Ovary (tissue), 9 donors: ENCODE measurements around the gene COP1. TPM values are rescaled to one million over a fixed set of nuclear protein-coding genes. Genes with fewer than 3 reads are reported as not detected.

Experiments
- DNase-seq, 5 donors: peaks; one replicate each; pipeline ENCODE4 v3.0.0-alpha.2; 2019 to 2020
- H3K27ac ChIP-seq, 2 donors: fragments of 200-600 bp; one replicate each; pipeline versions ENCODE4 v1.5.1 to v1.8.0; 2019 to 2022
- H3K27me3 ChIP-seq: fragments of 200-600 bp; one replicate; pipeline ENCODE4 v1.8.0; 2022
- H3K36me3 ChIP-seq: fragments of 200-600 bp; sonication (generic); one replicate; pipeline ENCODE4 v1.5.1; 2019
- H3K4me1 ChIP-seq: one replicate; pipeline ENCODE4 v1.8.1; 2013; ENCODE audit warnings: mild to moderate bottlenecking, moderate library complexity; ENCODE audit not compliant: insufficient read depth
- H3K4me3 ChIP-seq: fragments of 200-600 bp; sonication (generic); one replicate; pipeline ENCODE4 v1.5.1; 2017
- H3K9me3 ChIP-seq, 2 donors: fragments of 200-600 bp in 1 of 2; sonication (generic) in 1 of 2; one replicate each; pipeline versions ENCODE4 v1.5.1 to v1.8.1; 2013 to 2019; ENCODE audit warnings: mild to moderate bottlenecking in 1 of 2, moderate library complexity in 1 of 2
- EP300 ChIP-seq: sonication (generic); formaldehyde crosslinking; IDR thresholded peaks from one replicate; pipeline ENCODE4 v1.6.1; 2017; ENCODE audit warnings: antibody characterized with exemption
- POLR2A ChIP-seq: fragments of 450-650 bp; IDR thresholded peaks from one replicate; pipeline ENCODE4 v1.6.1; 2017; ENCODE audit warnings: antibody characterized with exemption, mild to moderate bottlenecking, moderate library complexity
- WGBS, 3 donors: extraction: QIAGEN DNeasy Blood & Tissue Kit in 1 of 3; methylation state at CpG; one replicate each; pipeline versions ENCODE4 v1.1.5 to v1.1.7; 2013 to 2017; 5-methylcytosine and 5-hydroxymethylcytosine counted together
- intact Hi-C, 4 donors: fragments of 100-400 bp; cut with DNase I; formaldehyde crosslinking; loops; one replicate each; pipeline versions ENCODE4 v1.11.0 to v1.15.1; 2022 to 2023
- polyA plus RNA-seq, 2 donors: library from polyadenylated mRNA; stranded (reverse); fragments of 200-250 nt in 1 of 2; fragments of 350-450 nt in 1 of 2; fragmentation: Illumina TruSeq in 1 of 2; extraction: RNeasy Lipid Tissue Mini Kit (QIAGEN cat#74804) in 1 of 2; gene quantifications; one replicate each; pipeline ENCODE4 v1.2.3, GENCODE V29; 2013 to 2014
- total RNA-seq, 7 donors: library from RNA; depleted of rRNA in 2 of 7; stranded (reverse); fragments of >200 nt in 2 of 7; fragmentation: NEBNext Ultra II Directional in 3 of 7; extraction: Animal tissue kit (Norgen Biotek cat#: 25700) in 3 of 7; gene quantifications; one replicate each; pipeline versions ENCODE4 v1.1.0 to v1.2.4, GENCODE V29; 2016 to 2023
- TF ChIP-seq, protein P1 (sequence below), 3 donors: fragments of 450-650 bp in 2 of 3; fragments of 200-600 bp in 1 of 3; IDR thresholded peaks; one replicate each; pipeline versions ENCODE4 v1.5.1 to v1.8.0; 2016 to 2022; ENCODE audit warnings: antibody characterized with exemption in 3 of 3, mild to moderate bottlenecking in 1 of 3
- donor health status: DM: no; HTN: no; CAD: no; lungs with moderate emphysema.
- donor health status: DM: no; HTN: no; CAD: no.
- donor health status: Bipolar disorder and iron deficiency.
- donor health status: DM: yes; HTN: yes; CAD: no.
- donor health status: DM: no; HTN: no; CAD: no.
- donor health status: DM: yes; HTN: yes; CAD: no.

COP1 gene
- total and polyA plus RNA-seq, 9 donors: 20.4 to 46.1 (median 29.0) TPM

DNA sequence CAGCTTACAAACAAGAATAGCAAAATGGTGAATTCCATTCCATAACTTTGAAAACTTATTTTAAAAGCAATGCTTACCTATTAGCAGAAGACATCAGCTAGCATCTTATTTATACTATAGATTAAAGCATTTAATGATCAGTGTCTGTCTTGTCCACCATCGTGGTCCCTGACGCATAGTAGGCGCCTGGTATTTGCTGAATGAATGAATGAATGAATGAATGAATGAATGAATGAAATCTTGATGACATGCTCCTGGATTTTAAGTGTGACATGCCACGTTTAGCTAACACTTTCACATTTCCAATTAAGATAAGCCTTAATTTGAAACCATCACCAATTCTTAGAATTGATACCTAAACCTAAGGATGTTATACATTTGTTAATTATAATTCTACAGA, 39.9 kb downstream of the COP1 start:
- Histone ChIP-seq H3K9me3 (no peaks in the 10 kb centered on the region), H3K27me3 (no peaks in the 10 kb centered on the region), H3K4me3 (no peak overlapping the region), H3K27ac (no peak overlapping the region), H3K4me1 (no peaks in the 10 kb centered on the region), H3K36me3 (no peaks in the 10 kb centered on the region)
- 93 to 96% (median 96%) methylated on average over 4 of the region's 4 CpGs for WGBS, 3 donors
- TF ChIP-seq POLR2A: no peak
- TF ChIP-seq EP300: no peak
- TF ChIP-seq, protein P1, sequence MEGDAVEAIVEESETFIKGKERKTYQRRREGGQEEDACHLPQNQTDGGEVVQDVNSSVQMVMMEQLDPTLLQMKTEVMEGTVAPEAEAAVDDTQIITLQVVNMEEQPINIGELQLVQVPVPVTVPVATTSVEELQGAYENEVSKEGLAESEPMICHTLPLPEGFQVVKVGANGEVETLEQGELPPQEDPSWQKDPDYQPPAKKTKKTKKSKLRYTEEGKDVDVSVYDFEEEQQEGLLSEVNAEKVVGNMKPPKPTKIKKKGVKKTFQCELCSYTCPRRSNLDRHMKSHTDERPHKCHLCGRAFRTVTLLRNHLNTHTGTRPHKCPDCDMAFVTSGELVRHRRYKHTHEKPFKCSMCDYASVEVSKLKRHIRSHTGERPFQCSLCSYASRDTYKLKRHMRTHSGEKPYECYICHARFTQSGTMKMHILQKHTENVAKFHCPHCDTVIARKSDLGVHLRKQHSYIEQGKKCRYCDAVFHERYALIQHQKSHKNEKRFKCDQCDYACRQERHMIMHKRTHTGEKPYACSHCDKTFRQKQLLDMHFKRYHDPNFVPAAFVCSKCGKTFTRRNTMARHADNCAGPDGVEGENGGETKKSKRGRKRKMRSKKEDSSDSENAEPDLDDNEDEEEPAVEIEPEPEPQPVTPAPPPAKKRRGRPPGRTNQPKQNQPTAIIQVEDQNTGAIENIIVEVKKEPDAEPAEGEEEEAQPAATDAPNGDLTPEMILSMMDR (IDR thresholded peaks at IDR 0.05): no peak
- no peak for DNase-seq
- intact Hi-C loops: no loop called here

GRCh38 chr1:176165573-176165972, 41.5 kb downstream of the COP1 start:
- Histone ChIP-seq H3K4me1 (no peaks in the 10 kb centered on the region), H3K27me3 (no peaks in the 10 kb centered on the region), H3K27ac (no peak overlapping the region), H3K4me3 (no peak overlapping the region), H3K9me3 (no peaks in the 10 kb centered on the region), H3K36me3 (no peaks in the 10 kb centered on the region)
- DNase-seq: no peak
- 97 to 100% (median 98%) methylated on average over 2 of the region's 2 CpGs for WGBS, 3 donors
- intact Hi-C loops: no loop called here
- no peak for TF ChIP-seq EP300
- TF ChIP-seq, protein P1 (IDR thresholded peaks at IDR 0.05): no peak
- no peak for TF ChIP-seq POLR2A

- intact Hi-C loops: no loop called here
- 97 to 99% (median 98%) methylated on average over 2 of the region's 2 CpGs for WGBS, 3 donors
- H3K4me1 ChIP-seq: no peaks in the 10 kb centered on the region
These were observed 42.9 kb downstream of the COP1 start for GRCh38 chr1:176164014-176164678.

GRCh38 chr1:176159993-176160392, 47.1 kb downstream of the COP1 start:
- Histone ChIP-seq H3K27me3 (no peaks in the 10 kb centered on the region), H3K4me1 (no peaks in the 10 kb centered on the region), H3K27ac (no peak overlapping the region), H3K9me3 (peaks cover 0 to 3% of the 10 kb centered on the region in 2 donors), H3K36me3 (no peaks in the 10 kb centered on the region), H3K4me3 (no peak overlapping the region)
- 69 to 93% (median 74%) methylated on average over 2 of the region's 2 CpGs for WGBS, 3 donors
- TF ChIP-seq, protein P1 (IDR thresholded peaks at IDR 0.05): no peak
- no peak for TF ChIP-seq POLR2A
- TF ChIP-seq EP300: no peak
- intact Hi-C loops: no loop called here
- DNase-seq: no peak

More at GRCh38 chr1:176164014-176164678, 42.9 kb downstream of the COP1 start:
- Histone ChIP-seq H3K9me3 (no peaks in the 10 kb centered on the region), H3K27me3 (no peaks in the 10 kb centered on the region), H3K27ac (no peak overlapping the region), H3K4me3 (no peak overlapping the region), H3K36me3 (no peaks in the 10 kb centered on the region)
- no peak for DNase-seq
- TF ChIP-seq POLR2A: no peak
- TF ChIP-seq, protein P1 (IDR thresholded peaks at IDR 0.05): no peak
